ENCODE results near the gene ACTL7B.

- no peak for TF ChIP-seq EZH2 (IDR thresholded peaks at IDR 0.05; ENCODE audit: insufficient read depth, poor library complexity, severe bottlenecking)
- no peak for TF ChIP-seq EZH2phosphoT487 (IDR thresholded peaks at IDR 0.05; ENCODE audit: insufficient read depth, low read depth)
Observed at GRCh38 chr9:108855888-108856287, at the start of gene ACTL7B.

Measured in GM23248 (cell line).